HCT116 (cell line): ENCODE results near the gene PXN. TPM values are rescaled to one million over a fixed set of nuclear protein-coding genes. Genes with fewer than 3 reads are reported as not detected.

Source experiments
- ATAC-seq: fragments of 200-7000 bp; cut with Tn5 transposase; 2 replicates; pipeline ENCODE4 v1.9.1; 2020; ENCODE audit warnings: mild to moderate bottlenecking, moderate library complexity
- BruUV-seq: library from RNA; stranded (reverse); fragments of 400-500 nt; replicated peaks from 2 replicates; lab custom pipeline; 2021; lab: Mats Ljungman, UMichigan
- CTCF ChIA-PET: fragments of 300-600 bp; sonication (Branson Sonifier 250); formaldehyde crosslinking; loops from one replicate; lab custom pipeline; 2021; ENCODE audit warnings: antibody characterized with exemption; lab: Charles Lee
- POLR2A ChIA-PET: fragments of 300-600, 350-600 bp; sonication (Branson Sonifier 250); formaldehyde crosslinking; loops from one replicate; lab custom pipeline; 2021; ENCODE audit warnings: antibody characterized with exemption; lab: Charles Lee
- RAD21 ChIA-PET, 2 experiments: fragments of 300-600 bp; sonication (Branson Sonifier 250); formaldehyde crosslinking; loops; one replicate each; lab custom pipeline; 2023; ENCODE audit warnings: low total read pairs in 2 of 2; ENCODE audit not compliant: uncharacterized antibody in 2 of 2, unreplicated experiment in 2 of 2, low non-redundant PET in 1 of 2; lab: Charles Lee
- DNase-seq: peaks from one replicate; pipeline ENCODE4 v3.0.0-alpha.2; 2010; ENCODE audit warnings: low read depth, low spot score
- H2AFZ ChIP-seq: fragments of 200-600 bp; shearing (Covaris generic), sonication (generic); 2 replicates; pipeline ENCODE4 v1.6.1; 2017; ENCODE audit warnings: low read depth, mixed run types, mixed read lengths, antibody characterized with exemption, low read length; ENCODE audit not compliant: poor library complexity, severe bottlenecking
- H3K27ac ChIP-seq: 2 replicates; pipeline ENCODE4 v1.5.1; 2012; ENCODE audit warnings: low read depth, low read length
- H3K27me3 ChIP-seq: fragments of 200-600 bp; sonication (generic); 2 replicates; pipeline ENCODE4 v1.6.1; 2016; ENCODE audit warnings: mixed run types, low read length, mixed read lengths; ENCODE audit not compliant: insufficient read depth
- H3K36me3 ChIP-seq, 2 experiments: fragments of 200-500 bp in 1 of 2; fragments of 200-600 bp in 1 of 2; sonication (Bioruptor generic) in 1 of 2; sonication (generic) in 1 of 2; 2 replicates each; pipeline versions ENCODE4 v1.5.1 to v1.6.1; 2014 to 2016; ENCODE audit warnings: low read length in 2 of 2, inconsistent platforms in 1 of 2, mixed read lengths in 1 of 2, mixed run types in 1 of 2; ENCODE audit not compliant: insufficient read depth in 2 of 2, control insufficient read depth in 1 of 2
- H3K4me1 ChIP-seq, 2 experiments: fragments of 200-600 bp in 1 of 2; sonication (generic) in 1 of 2; 2 replicates each; pipeline versions ENCODE4 v1.5.1 to v1.6.1; 2012 to 2017; ENCODE audit warnings: low read length in 2 of 2, inconsistent platforms in 1 of 2, mild to moderate bottlenecking in 1 of 2, mixed read lengths in 1 of 2, mixed run types in 1 of 2, moderate library complexity in 1 of 2; ENCODE audit not compliant: insufficient read depth in 2 of 2, control insufficient read depth in 1 of 2
- H3K4me2 ChIP-seq: fragments of 200-600 bp; sonication (generic); 2 replicates; pipeline ENCODE4 v1.6.1; 2017; ENCODE audit warnings: mixed run types, low read length, mixed read lengths
- H3K4me3 ChIP-seq, 2 experiments: fragments of 200-600 bp in 1 of 2; sonication (generic) in 1 of 2; replicated peaks in 1 of 2; 2 replicates each; pipeline ENCODE4 v1.5.1; 2011 to 2016; ENCODE audit warnings: low read length in 2 of 2, control low read depth in 1 of 2, low read depth in 1 of 2, mild to moderate bottlenecking in 1 of 2, mixed read lengths in 1 of 2, mixed run types in 1 of 2
- H3K79me2 ChIP-seq: fragments of 200-600 bp; sonication (generic); 2 replicates; pipeline ENCODE4 v1.6.1; 2017; ENCODE audit warnings: mild to moderate bottlenecking, mixed run types, low read length, moderate library complexity, mixed read lengths; ENCODE audit not compliant: insufficient read depth
- H3K9ac ChIP-seq: fragments of 200-600 bp; sonication (generic); 2 replicates; pipeline ENCODE4 v1.6.1; 2016; ENCODE audit warnings: low read length, mixed read lengths
- H3K9me2 ChIP-seq: fragments of 200-600 bp; sonication (generic), shearing (Covaris generic); 2 replicates; pipeline ENCODE4 v1.6.1; 2017; ENCODE audit warnings: mixed run types, mild to moderate bottlenecking, moderate library complexity; ENCODE audit not compliant: insufficient read depth
- H3K9me3 ChIP-seq, 2 experiments: fragments of 200-500 bp in 1 of 2; fragments of 200-600 bp in 1 of 2; sonication (Bioruptor generic) in 1 of 2; sonication (generic) in 1 of 2; 2 replicates each; pipeline ENCODE4 v1.6.1; 2014 to 2017; ENCODE audit warnings: low read length in 2 of 2, mixed read lengths in 2 of 2, inconsistent platforms in 1 of 2, low read depth in 1 of 2, mild to moderate bottlenecking in 1 of 2, mixed run types in 1 of 2, moderate library complexity in 1 of 2; ENCODE audit not compliant: control insufficient read depth in 1 of 2, insufficient read depth in 1 of 2
- H4K20me1 ChIP-seq: fragments of 200-600 bp; sonication (generic), shearing (Covaris generic); 2 replicates; pipeline ENCODE4 v1.6.1; 2017; ENCODE audit warnings: mixed run types, mild to moderate bottlenecking, moderate library complexity; ENCODE audit not compliant: insufficient read depth
- CBX3 ChIP-seq: IDR thresholded peaks from 2 replicates; pipeline ENCODE4 v1.6.1; 2012; ENCODE audit warnings: low read depth
- CEBPB ChIP-seq: IDR thresholded peaks from 2 replicates; pipeline ENCODE4 v1.6.1; 2012; ENCODE audit warnings: low read depth
- CTCF ChIP-seq, 3 experiments: fragments of 200-600 bp in 1 of 3; sonication (generic) in 1 of 3; IDR thresholded peaks in 2 of 3; conservative IDR thresholded peaks in 1 of 3; 2 replicates each; pipeline ENCODE4 v1.5.1; 2012 to 2017; ENCODE audit warnings: low read depth in 2 of 3, low read length in 2 of 3, antibody characterized with exemption in 1 of 3, borderline replicate concordance in 1 of 3, control low read depth in 1 of 3, mild to moderate bottlenecking in 1 of 3, mixed read lengths in 1 of 3, mixed run types in 1 of 3, moderate library complexity in 1 of 3; ENCODE audit not compliant: insufficient read depth in 1 of 3
- EGR1 ChIP-seq: IDR thresholded peaks from 2 replicates; pipeline ENCODE4 v1.6.1; 2012; ENCODE audit warnings: low read depth
- ELF1 ChIP-seq: IDR thresholded peaks from 2 replicates; pipeline ENCODE4 v1.6.1; 2012; ENCODE audit warnings: low read depth, borderline replicate concordance
- EZH2 ChIP-seq: fragments of 200-600 bp; sonication (generic); IDR thresholded peaks from 2 replicates; pipeline ENCODE4 v1.6.1; 2017; ENCODE audit warnings: antibody characterized with exemption, mixed run types
- EZH2phosphoT487 ChIP-seq: fragments of 200-600 bp; IDR thresholded peaks from 2 replicates; pipeline ENCODE4 v1.6.1; 2018; ENCODE audit warnings: antibody characterized with exemption, borderline replicate concordance
- FOSL1 ChIP-seq: IDR thresholded peaks from 2 replicates; pipeline ENCODE4 v1.6.1; 2012; ENCODE audit warnings: low read depth
- JUND ChIP-seq: IDR thresholded peaks from 2 replicates; pipeline ENCODE4 v1.6.1; 2012
- MAX ChIP-seq: IDR thresholded peaks from 2 replicates; pipeline ENCODE4 v1.6.1; 2012
- POLR2A ChIP-seq: IDR thresholded peaks from 2 replicates; pipeline ENCODE4 v1.7.0; 2011; ENCODE audit warnings: borderline replicate concordance; ENCODE audit not compliant: insufficient read depth, insufficient read length; ENCODE audit errors: extremely low read depth
- RAD21 ChIP-seq: IDR thresholded peaks from 2 replicates; pipeline ENCODE4 v1.6.1; 2012; ENCODE audit warnings: low read depth, mild to moderate bottlenecking
- SIN3A ChIP-seq: IDR thresholded peaks from 2 replicates; pipeline ENCODE4 v1.6.1; 2012; ENCODE audit warnings: low read depth
- SP1 ChIP-seq: IDR thresholded peaks from 2 replicates; pipeline ENCODE4 v1.6.1; 2012; ENCODE audit warnings: low read depth
- SRF ChIP-seq: IDR thresholded peaks from 2 replicates; pipeline ENCODE4 v1.6.1; 2012; ENCODE audit warnings: low read depth
- ZBTB33 ChIP-seq: IDR thresholded peaks from 2 replicates; pipeline ENCODE4 v1.6.1; 2011; ENCODE audit warnings: mild to moderate bottlenecking, low read length, moderate library complexity; ENCODE audit not compliant: insufficient replicate concordance; ENCODE audit errors: extremely low read depth
- ZNF274 ChIP-seq: fragments of 200-500 bp; sonication (Bioruptor generic); IDR thresholded peaks from 2 replicates; pipeline ENCODE4 v1.6.1; 2014; ENCODE audit warnings: mild to moderate bottlenecking, low read depth, low read length, inconsistent platforms
- intact Hi-C: fragments of 100-400 bp; cut with micrococcal nuclease; formaldehyde crosslinking; loops from 2 replicates; pipeline ENCODE4 v1.10.0; 2022
- total RNA-seq: library from RNA; stranded (reverse); gene quantifications from one replicate; pipeline ENCODE4 v1.2.1, GENCODE V29; 2021; ENCODE audit not compliant: unreplicated experiment
- TF ChIP-seq, protein P1 (sequence below): IDR thresholded peaks from 2 replicates; pipeline ENCODE4 v1.6.1; 2012

The PXN gene
- total RNA-seq, 1 experiment from 2014 or later: 211 TPM

GRCh38 chr12:120212301-120212700 lies 53.2 kb downstream of the PXN start:
- BruUV-seq: no TSS peak
- H3K9me2 ChIP-seq: no peaks in the 10 kb centered on the region
- ChIA-PET RAD21 (no interaction called here), CTCF (no interaction called here), POLR2A (interaction anchor here (1.0 kb wide), 1 partner anchor 11 kb away, joined by 4 read pairs; the partner anchor contains the start of gene RPLP0)
- H3K27me3 ChIP-seq: no peaks in the 10 kb centered on the region
- H2AFZ ChIP-seq: no peak overlapping the region
- intact Hi-C loops: no loop called here
- no peak overlapping the region for H3K4me3 ChIP-seq
- no peak overlapping the region for H3K27ac ChIP-seq
- H3K36me3 ChIP-seq: peaks cover 36 to 41% of the 10 kb centered on the region in 2 experiments; a peak in 3 of 4 replicates
- H3K79me2 ChIP-seq: no peaks in the 10 kb centered on the region
- no peak overlapping the region for H3K9ac ChIP-seq
- DNase-seq (no peak), ATAC-seq (no peak)
- no peak overlapping the region for H3K4me2 ChIP-seq
- H4K20me1 ChIP-seq: no peaks in the 10 kb centered on the region
- H3K4me1 ChIP-seq: no peaks in the 10 kb centered on the region
- H3K9me3 ChIP-seq: no peaks in the 10 kb centered on the region
- TF ChIP-seq SP1 (no peak), EZH2 (no peak), ELF1 (no peak), EZH2phosphoT487 (no peak), RAD21 (no peak), FOSL1 (no peak), ZNF274 (no peak), CBX3 (no peak), CTCF (IDR thresholded peaks at IDR 0.05 in 2 of 3, conservative IDR thresholded peaks at IDR 0.05 in 1 of 3; ENCODE audit: borderline replicate concordance in 1 of 3, insufficient read depth in 1 of 3, low read depth in 2 of 3, low read length in 2 of 3) (no peak), CEBPB (no peak), SRF (no peak), EGR1 (no peak), MAX (no peak), SIN3A (no peak), POLR2A (no peak), ZBTB33 (no peak), JUND (no peak)
- TF ChIP-seq, protein P1, sequence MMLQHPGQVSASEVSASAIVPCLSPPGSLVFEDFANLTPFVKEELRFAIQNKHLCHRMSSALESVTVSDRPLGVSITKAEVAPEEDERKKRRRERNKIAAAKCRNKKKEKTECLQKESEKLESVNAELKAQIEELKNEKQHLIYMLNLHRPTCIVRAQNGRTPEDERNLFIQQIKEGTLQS: no peak
